Naive B cell (primary cell): Measurements from ENCODE around the gene AAR2. TPM values are rescaled to one million over a fixed set of nuclear protein-coding genes. Genes with fewer than 3 reads are reported as not detected.
A peak's percentile ranks its signal among the peaks of the same experiment; 100 is the strongest.

Experiments used
- ATAC-seq, 2 donors: fragments of 150-1000 bp; cut with Tn5 transposase; 2 replicates each; pipeline ENCODE4 v1.10.0; 2021; ENCODE audit warnings: low read depth in 2 of 2, mild to moderate bottlenecking in 2 of 2, moderate library complexity in 2 of 2
- DNase-seq: peaks from one replicate; pipeline ENCODE4 v3.0.0; 2022
- H3K27ac Mint-ChIP-seq, 6 donors: one replicate each; pipeline ENCODE4 v1.8.0; 2020 to 2022; ENCODE audit warnings: mild to moderate bottlenecking in 6 of 6, mixed read lengths in 6 of 6, moderate library complexity in 5 of 6, inconsistent platforms in 2 of 6
- H3K27me3 Mint-ChIP-seq, 3 donors: one replicate each; pipeline ENCODE4 v1.8.0; 2021 to 2022; ENCODE audit warnings: mixed read lengths in 3 of 3, mild to moderate bottlenecking in 1 of 3
- H3K36me3 Mint-ChIP-seq, 2 donors: one replicate each; pipeline ENCODE4 v1.8.0; 2020 to 2022; ENCODE audit warnings: mixed read lengths in 2 of 2, inconsistent platforms in 1 of 2, mild to moderate bottlenecking in 1 of 2
- H3K4me1 Mint-ChIP-seq, 3 donors: one replicate each; pipeline ENCODE4 v1.8.0; 2020 to 2022; ENCODE audit warnings: mixed read lengths in 3 of 3, inconsistent platforms in 1 of 3, mild to moderate bottlenecking in 1 of 3, moderate library complexity in 1 of 3
- H3K4me3 Mint-ChIP-seq, 8 donors: one replicate each; pipeline ENCODE4 v1.8.0; 2020 to 2022; ENCODE audit warnings: mild to moderate bottlenecking in 8 of 8, mixed read lengths in 8 of 8, moderate library complexity in 8 of 8, inconsistent platforms in 2 of 8
- H3K9me3 Mint-ChIP-seq, 7 donors: one replicate each; pipeline ENCODE4 v1.8.0; 2020 to 2022; ENCODE audit warnings: mixed read lengths in 7 of 7, mild to moderate bottlenecking in 5 of 7, inconsistent platforms in 2 of 7, moderate library complexity in 1 of 7
- polyA plus RNA-seq, 6 donors: library from polyadenylated mRNA; unstranded; fragments of 300-500 nt; fragmentation: Illumina TruSeq; gene quantifications; one replicate each; pipeline ENCODE4 v1.2.3, GENCODE V29; 2021; ENCODE audit warnings: low read depth in 6 of 6

AAR2 gene
- polyA plus RNA-seq, 6 donors from 2014 or later = 29.6 to 48.2 (median 34.7) TPM

DNA sequence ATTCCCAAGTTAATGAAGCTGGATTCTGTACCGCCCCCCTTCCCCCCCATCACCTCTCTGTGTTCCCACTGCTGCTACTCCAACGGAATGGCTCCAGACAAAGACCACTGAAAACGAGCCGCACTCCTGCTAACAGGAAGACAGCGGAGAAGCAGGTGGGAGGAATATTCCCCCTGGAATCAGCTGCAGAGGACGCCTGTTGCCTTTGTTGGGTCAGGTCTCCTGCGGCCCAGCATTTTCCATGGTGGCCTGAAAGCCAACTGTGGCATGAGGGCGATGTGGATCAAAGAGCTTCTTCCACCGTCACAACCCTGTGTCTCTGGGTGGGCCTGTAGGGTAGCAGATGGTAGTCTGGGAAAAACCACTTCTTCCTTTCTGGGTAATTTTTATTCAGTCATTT is 16.8 kb downstream of the AAR2 start:
- DNase-seq (no peak), ATAC-seq (no peak)
- H3K9me3 Mint-ChIP-seq = no peaks in the 10 kb centered on the region
- no peaks in the 10 kb centered on the region for H3K27me3 Mint-ChIP-seq
- peaks cover 5 to 17% (median 8%) of the 10 kb centered on the region in 3 donors for H3K4me1 Mint-ChIP-seq
- H3K36me3 Mint-ChIP-seq = peaks cover 13 to 15% of the 10 kb centered on the region in 2 donors
- H3K27ac Mint-ChIP-seq = peak overlapping the region in 1 of 6 donors; percentile 88
- H3K4me3 Mint-ChIP-seq = no peak overlapping the region

DNA sequence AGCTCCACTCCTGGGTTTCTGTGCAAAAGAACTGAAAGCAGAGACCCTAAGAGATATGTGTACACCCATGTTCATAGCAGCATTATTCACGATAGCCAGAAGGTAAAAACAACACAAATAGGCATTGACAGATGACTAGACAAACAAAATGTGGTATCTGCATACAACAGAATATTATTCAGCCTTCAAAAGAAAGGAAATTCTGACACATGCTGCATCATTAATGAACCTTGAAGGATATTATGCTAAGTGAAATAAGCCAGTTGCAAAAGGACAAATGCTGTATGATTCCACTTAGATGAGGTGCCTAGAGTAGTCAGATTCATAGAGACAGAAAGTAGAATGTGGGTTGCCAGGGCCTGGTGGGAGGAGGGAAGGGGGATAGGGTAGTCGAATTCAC is 17.8 kb downstream of the AAR2 start:
- no peak for ATAC-seq
- Mint-ChIP-seq H3K4me3 (no peak overlapping the region), H3K27me3 (no peaks in the 10 kb centered on the region), H3K27ac (no peak overlapping the region), H3K36me3 (peaks cover 7 to 9% of the 10 kb centered on the region in 2 donors), H3K4me1 (peaks cover 1 to 11% (median 7%) of the 10 kb centered on the region in 3 donors), H3K9me3 (no peaks in the 10 kb centered on the region)
- no peak for DNase-seq

- ATAC-seq (no peak), DNase-seq (no peak)
- Mint-ChIP-seq H3K36me3 (peaks cover 7 to 9% of the 10 kb centered on the region in 2 donors), H3K27ac (no peak overlapping the region), H3K4me1 (peaks cover 1 to 6% (median 3%) of the 10 kb centered on the region in 3 donors), H3K4me3 (no peak overlapping the region), H3K27me3 (no peaks in the 10 kb centered on the region), H3K9me3 (no peaks in the 10 kb centered on the region)
These were observed 19.2 kb downstream of the AAR2 start for GRCh38 chr20:36255445-36255844.

- H3K4me3 Mint-ChIP-seq = no peak overlapping the region
- peaks cover 4 to 7% of the 10 kb centered on the region in 2 donors for H3K36me3 Mint-ChIP-seq
- H3K27ac Mint-ChIP-seq = no peak overlapping the region
These were observed 23.1 kb downstream of the AAR2 start for GRCh38 chr20:36259177-36260061.

DNA sequence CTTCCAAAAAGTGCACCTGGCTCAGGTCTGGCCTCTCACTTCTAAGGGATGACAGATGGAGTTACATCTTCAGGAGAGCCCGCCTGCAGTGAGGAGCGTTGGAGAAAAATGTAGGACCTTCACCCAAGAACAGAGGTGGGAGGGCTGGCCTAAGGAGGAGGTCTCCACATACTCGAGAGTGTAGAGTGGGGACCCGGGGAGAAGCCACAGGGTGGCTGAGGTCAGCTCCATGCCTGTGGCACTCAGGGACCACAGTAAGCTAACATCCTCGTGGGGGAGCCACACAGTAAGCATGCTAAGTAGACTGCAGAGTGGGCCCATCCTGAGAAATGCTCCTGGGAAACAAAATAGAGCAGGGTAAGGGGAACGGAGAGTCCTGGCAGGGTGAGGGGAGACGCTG is 24.0 kb downstream of the AAR2 start:
- Mint-ChIP-seq H3K27ac (peak overlapping the region in 1 of 6 donors; percentile 8), H3K27me3 (peaks cover 0 to 8% (median 0%) of the 10 kb centered on the region in 3 donors), H3K9me3 (no peaks in the 10 kb centered on the region), H3K4me1 (no peaks in the 10 kb centered on the region), H3K4me3 (no peak overlapping the region), H3K36me3 (peaks cover 4 to 7% of the 10 kb centered on the region in 2 donors)
- DNase-seq = no peak
- ATAC-seq = no peak

More at GRCh38 chr20:36259177-36260061, 23.1 kb downstream of the AAR2 start:
- H3K4me1 Mint-ChIP-seq = no peaks in the 10 kb centered on the region
- H3K27me3 Mint-ChIP-seq = peaks cover 0 to 2% (median 0%) of the 10 kb centered on the region in 3 donors
- DNase-seq (no peak), ATAC-seq (no peak)
- no peaks in the 10 kb centered on the region for H3K9me3 Mint-ChIP-seq

- H3K9me3 Mint-ChIP-seq = no peaks in the 10 kb centered on the region
- DNase-seq = no peak
- peak overlapping the region in 1 of 6 donors; percentile 35 for H3K27ac Mint-ChIP-seq
- H3K27me3 Mint-ChIP-seq = peaks cover 0 to 8% (median 0%) of the 10 kb centered on the region in 3 donors
- H3K4me1 Mint-ChIP-seq = no peaks in the 10 kb centered on the region
- ATAC-seq = no peak
- H3K4me3 Mint-ChIP-seq = no peak overlapping the region
- H3K36me3 Mint-ChIP-seq = no peaks in the 10 kb centered on the region
These were observed 25.3 kb downstream of the AAR2 start for GRCh38 chr20:36261389-36262105.

DNA sequence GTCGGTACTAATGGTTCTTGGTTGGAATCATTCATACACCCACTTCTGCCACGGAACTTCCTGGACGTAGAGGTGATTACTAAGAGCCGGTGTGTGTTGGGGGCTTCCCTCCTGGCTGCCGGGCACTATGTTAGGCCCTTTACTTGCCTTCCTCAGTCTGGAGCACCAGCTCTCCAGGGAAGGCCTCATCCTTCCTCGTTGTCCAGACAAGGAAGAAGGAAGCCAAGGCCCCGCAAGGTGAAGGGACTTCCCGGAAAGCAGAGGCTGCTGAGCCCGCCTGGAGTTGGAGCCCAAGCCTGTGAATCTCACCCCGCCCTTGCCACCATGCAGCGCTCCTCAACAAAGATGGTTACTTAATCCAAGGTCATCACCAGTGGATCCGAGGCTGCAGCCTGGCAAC is 26.2 kb downstream of the AAR2 start:
- ATAC-seq = no peak

GRCh38 chr20:36264426-36265246 is 28.4 kb downstream of the AAR2 start:
- Mint-ChIP-seq H3K4me3 (no peak overlapping the region), H3K9me3 (no peaks in the 10 kb centered on the region), H3K4me1 (no peaks in the 10 kb centered on the region), H3K27ac (no peak overlapping the region), H3K27me3 (peaks cover 0 to 8% (median 0%) of the 10 kb centered on the region in 3 donors), H3K36me3 (no peaks in the 10 kb centered on the region)
- DNase-seq (no peak), ATAC-seq (no peak)

More for the DNA sequence above, 26.2 kb downstream of the AAR2 start:
- Mint-ChIP-seq H3K9me3 (no peaks in the 10 kb centered on the region), H3K4me3 (no peak overlapping the region), H3K36me3 (no peaks in the 10 kb centered on the region), H3K4me1 (no peaks in the 10 kb centered on the region), H3K27ac (no peak overlapping the region), H3K27me3 (peaks cover 0 to 8% (median 0%) of the 10 kb centered on the region in 3 donors)
- no peak for DNase-seq

GRCh38 chr20:36266189-36266588 is 29.9 kb downstream of the AAR2 start:
- H3K27me3 Mint-ChIP-seq = peaks cover 0 to 8% (median 0%) of the 10 kb centered on the region in 3 donors
- DNase-seq (no peak), ATAC-seq (no peak)
- no peaks in the 10 kb centered on the region for H3K36me3 Mint-ChIP-seq
- H3K9me3 Mint-ChIP-seq = no peaks in the 10 kb centered on the region
- H3K4me1 Mint-ChIP-seq = no peaks in the 10 kb centered on the region
- H3K4me3 Mint-ChIP-seq = no peak overlapping the region
- no peak overlapping the region for H3K27ac Mint-ChIP-seq

DNA sequence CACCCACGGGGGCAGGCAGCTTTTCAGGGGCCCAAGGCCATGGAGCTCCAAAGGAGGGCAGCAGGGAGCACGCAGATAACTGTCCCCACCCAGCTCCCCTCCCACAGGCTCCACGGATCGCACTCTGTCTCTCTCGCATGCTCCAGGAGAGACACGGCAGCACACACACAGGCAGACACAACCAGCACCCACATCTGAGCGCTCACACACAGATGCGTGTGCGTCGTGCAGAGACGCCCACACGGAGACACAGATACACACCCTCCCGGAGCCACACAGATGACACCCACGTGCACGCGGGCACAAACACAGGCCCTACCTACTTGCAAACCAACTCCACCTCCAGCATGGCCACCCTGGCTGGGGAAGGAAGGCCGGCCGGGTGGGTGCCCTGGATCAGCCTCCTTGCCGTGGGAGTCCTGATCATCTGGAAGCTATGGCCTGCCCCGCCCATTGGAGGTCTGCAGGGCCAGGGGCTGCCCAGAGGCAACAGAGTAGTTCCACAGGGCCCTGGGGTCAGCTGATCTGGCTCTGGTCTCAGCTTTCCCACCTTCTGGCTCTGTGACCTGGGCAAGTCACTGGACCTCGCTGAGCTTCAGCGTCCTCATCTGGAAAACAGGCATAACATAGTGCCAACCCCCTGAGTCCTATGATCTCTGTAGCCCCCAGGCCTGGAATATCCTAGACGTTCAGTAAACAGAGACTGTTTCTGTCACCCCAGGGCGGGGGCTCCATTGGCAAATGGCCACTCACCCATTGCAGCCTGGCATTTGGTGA is 31.5 kb downstream of the AAR2 start:
- Mint-ChIP-seq H3K4me3 (no peak overlapping the region), H3K27me3 (peaks cover 0 to 18% (median 5%) of the 10 kb centered on the region in 3 donors), H3K27ac (no peak overlapping the region), H3K9me3 (no peaks in the 10 kb centered on the region), H3K4me1 (no peaks in the 10 kb centered on the region), H3K36me3 (no peaks in the 10 kb centered on the region)
- ATAC-seq (no peak), DNase-seq (no peak)

DNA sequence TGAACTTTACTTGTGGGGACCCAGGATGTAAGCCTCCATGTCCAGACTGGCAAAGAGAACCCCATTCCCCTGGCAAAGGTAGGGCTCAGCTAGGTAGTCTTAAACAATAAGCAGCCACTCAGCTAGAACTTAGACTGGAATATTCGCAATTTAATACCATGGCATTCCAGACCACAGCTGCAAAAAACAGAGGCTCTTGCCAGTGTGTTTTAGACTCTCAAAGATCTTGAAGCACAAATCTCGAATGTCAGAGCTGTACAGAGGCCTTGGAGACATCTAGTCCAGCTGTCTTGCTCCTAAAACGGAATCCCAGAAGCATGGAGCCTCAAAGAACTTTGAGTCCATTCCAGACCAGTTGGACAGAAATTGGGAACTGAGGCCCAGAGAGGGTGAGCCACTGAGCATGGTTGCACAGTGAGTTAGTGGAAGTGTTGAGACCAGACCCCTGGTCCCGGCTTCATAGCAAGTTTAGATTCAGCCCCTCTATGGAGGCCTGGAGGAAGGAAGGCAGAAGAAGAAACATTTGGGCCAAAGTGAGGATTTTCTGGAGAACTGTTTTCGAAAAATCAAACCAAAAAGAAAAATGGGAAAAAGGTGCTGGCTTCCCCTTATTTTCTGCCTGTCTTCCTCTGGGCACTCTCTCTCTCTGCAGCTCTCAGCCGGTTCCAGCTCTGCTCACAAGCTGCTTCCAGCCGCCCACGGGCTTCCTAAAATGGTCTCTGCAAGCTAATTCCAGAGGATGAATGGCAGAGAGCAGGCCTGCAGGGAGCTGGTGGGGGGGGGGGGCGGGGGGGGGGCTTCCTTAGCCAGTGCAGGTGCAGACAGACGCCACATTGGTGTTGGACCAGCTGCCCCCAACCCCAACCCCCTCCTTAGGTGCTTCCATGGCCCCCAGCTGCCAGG is 32.4 kb downstream of the AAR2 start:
- Mint-ChIP-seq H3K27ac (no peak overlapping the region), H3K36me3 (no peaks in the 10 kb centered on the region), H3K27me3 (peaks cover 0 to 22% (median 7%) of the 10 kb centered on the region in 3 donors), H3K4me1 (no peaks in the 10 kb centered on the region), H3K9me3 (no peaks in the 10 kb centered on the region), H3K4me3 (no peak overlapping the region)
- ATAC-seq (no peak), DNase-seq (no peak)

- H3K36me3 Mint-ChIP-seq = no peaks in the 10 kb centered on the region
- no peaks in the 10 kb centered on the region for H3K4me1 Mint-ChIP-seq
- H3K4me3 Mint-ChIP-seq = no peak overlapping the region
- peaks cover 0 to 24% (median 11%) of the 10 kb centered on the region in 3 donors for H3K27me3 Mint-ChIP-seq
- no peaks in the 10 kb centered on the region for H3K9me3 Mint-ChIP-seq
- no peak for ATAC-seq
- no peak overlapping the region for H3K27ac Mint-ChIP-seq
- no peak for DNase-seq
These were observed 33.2 kb downstream of the AAR2 start for GRCh38 chr20:36269507-36269906.
